ENCODE measurements around the gene MRPL22.
"Not testable (repeated sequence)": the region's sequence is repeated elsewhere in the genome, so short reads cannot be mapped to it uniquely, and the experiment has no call there.

DNA sequence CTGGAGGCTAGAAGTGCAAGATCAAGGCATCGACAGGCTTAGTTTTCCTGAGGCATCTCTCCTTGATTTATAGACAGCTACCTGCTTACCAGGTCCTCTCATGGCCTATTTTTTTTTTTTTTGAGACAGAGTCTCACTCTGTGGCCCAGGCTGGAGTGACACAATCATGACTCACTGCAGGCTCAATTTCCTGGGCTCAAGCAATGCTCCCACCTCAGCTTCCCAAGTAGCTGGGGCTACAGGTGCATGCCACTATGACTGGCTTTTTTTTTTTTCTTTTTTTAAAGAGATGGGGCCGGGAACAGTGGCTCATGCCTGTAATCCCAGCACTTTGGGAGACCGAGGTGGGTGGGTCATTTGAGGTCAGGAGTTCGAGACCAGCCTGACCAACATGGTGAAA is 61.8 kb downstream of the MRPL22 start:
- TF ChIP-seq, protein P1, sequence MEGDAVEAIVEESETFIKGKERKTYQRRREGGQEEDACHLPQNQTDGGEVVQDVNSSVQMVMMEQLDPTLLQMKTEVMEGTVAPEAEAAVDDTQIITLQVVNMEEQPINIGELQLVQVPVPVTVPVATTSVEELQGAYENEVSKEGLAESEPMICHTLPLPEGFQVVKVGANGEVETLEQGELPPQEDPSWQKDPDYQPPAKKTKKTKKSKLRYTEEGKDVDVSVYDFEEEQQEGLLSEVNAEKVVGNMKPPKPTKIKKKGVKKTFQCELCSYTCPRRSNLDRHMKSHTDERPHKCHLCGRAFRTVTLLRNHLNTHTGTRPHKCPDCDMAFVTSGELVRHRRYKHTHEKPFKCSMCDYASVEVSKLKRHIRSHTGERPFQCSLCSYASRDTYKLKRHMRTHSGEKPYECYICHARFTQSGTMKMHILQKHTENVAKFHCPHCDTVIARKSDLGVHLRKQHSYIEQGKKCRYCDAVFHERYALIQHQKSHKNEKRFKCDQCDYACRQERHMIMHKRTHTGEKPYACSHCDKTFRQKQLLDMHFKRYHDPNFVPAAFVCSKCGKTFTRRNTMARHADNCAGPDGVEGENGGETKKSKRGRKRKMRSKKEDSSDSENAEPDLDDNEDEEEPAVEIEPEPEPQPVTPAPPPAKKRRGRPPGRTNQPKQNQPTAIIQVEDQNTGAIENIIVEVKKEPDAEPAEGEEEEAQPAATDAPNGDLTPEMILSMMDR (IDR thresholded peaks at IDR 0.05), result not testable (repeated sequence)
- TF ChIP-seq, protein P2, sequence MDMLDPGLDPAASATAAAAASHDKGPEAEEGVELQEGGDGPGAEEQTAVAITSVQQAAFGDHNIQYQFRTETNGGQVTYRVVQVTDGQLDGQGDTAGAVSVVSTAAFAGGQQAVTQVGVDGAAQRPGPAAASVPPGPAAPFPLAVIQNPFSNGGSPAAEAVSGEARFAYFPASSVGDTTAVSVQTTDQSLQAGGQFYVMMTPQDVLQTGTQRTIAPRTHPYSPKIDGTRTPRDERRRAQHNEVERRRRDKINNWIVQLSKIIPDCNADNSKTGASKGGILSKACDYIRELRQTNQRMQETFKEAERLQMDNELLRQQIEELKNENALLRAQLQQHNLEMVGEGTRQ (IDR thresholded peaks at IDR 0.05; ENCODE audit: borderline replicate concordance, low read depth, low read length), result not testable (repeated sequence)
- TF ChIP-seq TEAD4 (IDR thresholded peaks at IDR 0.05; ENCODE audit: borderline replicate concordance, insufficient read depth); CHD2 (IDR thresholded peaks at IDR 0.05; ENCODE audit: low read length, partially characterized antibody); YY1 (IDR thresholded peaks at IDR 0.05; ENCODE audit: low read depth); EP300 (IDR thresholded peaks at IDR 0.05; ENCODE audit: borderline replicate concordance in 1 of 2, low read depth in 1 of 2, low read length in 1 of 2): not testable (repeated sequence)
